Epithelial cell of prostate (primary cell): Measurements from ENCODE around the gene FUT6.
"Not testable (repeated sequence)": the region's sequence is repeated elsewhere in the genome, so short reads cannot be mapped to it uniquely, and the experiment has no call there.

ENCODE experiments used
- DNase-seq: peaks from one replicate; pipeline ENCODE4 v3.0.0-alpha.2; 2011; ENCODE audit warnings: low read depth, low spot score
- H3K27ac ChIP-seq: fragments of 450-650 bp; 2 replicates; pipeline ENCODE4 v1.5.1; 2017; ENCODE audit warnings: mild to moderate bottlenecking

FUT6 gene

GRCh38 chr19:5839065-5840017 is at the start of gene FUT6:
Gene FUT6 (minus strand): TSS chr19:5839702. CDS start chr19:5832567, 7,135 bp downstream.
- no peak for DNase-seq
- H3K27ac ChIP-seq, result peak within 1 kb of the TSS; percentile 17

- DNase-seq, result not testable (repeated sequence)
Measured at GRCh38 chr19:5884065-5884811, 44.7 kb upstream of the FUT6 start.

GRCh38 chr19:5883157-5883873 is 43.8 kb upstream of the FUT6 start:
- not testable (repeated sequence) for DNase-seq

More at GRCh38 chr19:5884065-5884811, 44.7 kb upstream of the FUT6 start:
- not testable (repeated sequence) for H3K27ac ChIP-seq

GRCh38 chr19:5882421-5882968 is 43.0 kb upstream of the FUT6 start:
- no peak for DNase-seq
- no peak overlapping the region for H3K27ac ChIP-seq

More at GRCh38 chr19:5883157-5883873, 43.8 kb upstream of the FUT6 start:
- not testable (repeated sequence) for H3K27ac ChIP-seq

- no peak overlapping the region for H3K27ac ChIP-seq
- DNase-seq, result no peak
Measured at GRCh38 chr19:5881543-5882299, 42.2 kb upstream of the FUT6 start.

- no peak for DNase-seq
- no peak overlapping the region for H3K27ac ChIP-seq
Measured at GRCh38 chr19:5880604-5881078, 41.1 kb upstream of the FUT6 start.

GRCh38 chr19:5880196-5880595 is 40.7 kb upstream of the FUT6 start:
- no peak overlapping the region for H3K27ac ChIP-seq
- DNase-seq, result no peak

- no peak overlapping the region for H3K27ac ChIP-seq
- no peak for DNase-seq
Measured at GRCh38 chr19:5877882-5878281, 38.4 kb upstream of the FUT6 start.

- no peak overlapping the region for H3K27ac ChIP-seq
Measured at GRCh38 chr19:5877427-5877826, 37.9 kb upstream of the FUT6 start.

GRCh38 chr19:5874496-5874895 is 35.0 kb upstream of the FUT6 start:
- H3K27ac ChIP-seq, result peak overlapping the region; percentile 15
- DNase-seq, result not testable (repeated sequence)

More at GRCh38 chr19:5877427-5877826, 37.9 kb upstream of the FUT6 start:
- DNase-seq, result no peak

GRCh38 chr19:5873617-5874199 is 34.2 kb upstream of the FUT6 start:
- DNase-seq, result no peak
- H3K27ac ChIP-seq, result no peak overlapping the region

- DNase-seq, result no peak
- H3K27ac ChIP-seq, result no peak overlapping the region
Measured at GRCh38 chr19:5870986-5871394, 31.5 kb upstream of the FUT6 start.

- DNase-seq, result no peak
- H3K27ac ChIP-seq, result no peak overlapping the region
Measured at GRCh38 chr19:5867201-5868136, 28.0 kb upstream of the FUT6 start.

- H3K27ac ChIP-seq, result no peak overlapping the region
- no peak for DNase-seq
Measured at GRCh38 chr19:5865772-5866171, 26.3 kb upstream of the FUT6 start.

- no peak overlapping the region for H3K27ac ChIP-seq
- no peak for DNase-seq
Measured at GRCh38 chr19:5864725-5865486, 25.4 kb upstream of the FUT6 start.

GRCh38 chr19:5864013-5864720 is 24.7 kb upstream of the FUT6 start:
- no peak for DNase-seq

More at GRCh38 chr19:5864013-5864720, 24.7 kb upstream of the FUT6 start:
- no peak overlapping the region for H3K27ac ChIP-seq
